ENCODE data around the gene EHBP1L1.

DNA sequence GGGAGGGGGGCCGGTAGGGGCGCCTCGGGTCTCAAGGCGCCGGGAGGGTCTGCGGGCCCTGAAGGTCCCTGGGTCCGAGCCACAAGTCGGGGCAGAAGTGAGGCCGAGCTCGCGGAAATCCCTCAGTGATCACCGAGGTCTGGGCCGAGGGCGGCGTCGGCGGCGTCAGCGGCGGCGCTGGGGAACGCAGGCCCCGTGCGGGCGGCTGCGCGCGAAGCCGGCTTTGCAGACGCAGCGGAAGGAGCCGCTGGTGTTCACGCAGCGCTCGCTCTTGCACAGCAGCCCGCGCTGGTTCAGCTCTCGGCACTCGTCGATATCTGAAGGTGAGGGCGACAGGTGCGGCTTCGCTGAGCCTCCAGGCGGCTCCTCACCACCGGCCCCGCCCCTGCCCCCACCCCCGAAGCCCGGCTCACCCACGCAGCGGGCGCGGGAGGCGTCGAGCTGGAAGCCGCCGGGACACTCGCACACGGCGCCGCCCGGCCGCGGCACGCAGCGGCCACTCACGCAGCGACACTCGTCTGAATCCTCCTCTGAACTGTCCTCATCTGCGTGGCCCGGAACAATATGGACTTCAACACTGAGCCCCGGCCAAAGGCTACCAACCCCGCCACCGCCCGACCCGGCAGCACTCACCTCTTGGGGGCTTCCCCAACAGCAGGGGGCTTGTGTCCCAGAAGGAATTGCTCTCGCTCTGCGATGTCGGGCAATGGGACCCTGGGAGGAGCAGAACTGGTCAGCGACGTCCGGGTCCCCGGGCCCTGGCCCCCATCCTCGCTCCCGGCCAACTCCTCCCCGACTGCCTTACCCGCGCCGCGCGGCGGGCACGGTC lies 36.7 kb upstream of the EHBP1L1 start:
- TF ChIP-seq, protein P1, sequence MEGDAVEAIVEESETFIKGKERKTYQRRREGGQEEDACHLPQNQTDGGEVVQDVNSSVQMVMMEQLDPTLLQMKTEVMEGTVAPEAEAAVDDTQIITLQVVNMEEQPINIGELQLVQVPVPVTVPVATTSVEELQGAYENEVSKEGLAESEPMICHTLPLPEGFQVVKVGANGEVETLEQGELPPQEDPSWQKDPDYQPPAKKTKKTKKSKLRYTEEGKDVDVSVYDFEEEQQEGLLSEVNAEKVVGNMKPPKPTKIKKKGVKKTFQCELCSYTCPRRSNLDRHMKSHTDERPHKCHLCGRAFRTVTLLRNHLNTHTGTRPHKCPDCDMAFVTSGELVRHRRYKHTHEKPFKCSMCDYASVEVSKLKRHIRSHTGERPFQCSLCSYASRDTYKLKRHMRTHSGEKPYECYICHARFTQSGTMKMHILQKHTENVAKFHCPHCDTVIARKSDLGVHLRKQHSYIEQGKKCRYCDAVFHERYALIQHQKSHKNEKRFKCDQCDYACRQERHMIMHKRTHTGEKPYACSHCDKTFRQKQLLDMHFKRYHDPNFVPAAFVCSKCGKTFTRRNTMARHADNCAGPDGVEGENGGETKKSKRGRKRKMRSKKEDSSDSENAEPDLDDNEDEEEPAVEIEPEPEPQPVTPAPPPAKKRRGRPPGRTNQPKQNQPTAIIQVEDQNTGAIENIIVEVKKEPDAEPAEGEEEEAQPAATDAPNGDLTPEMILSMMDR (IDR thresholded peaks at IDR 0.05), result no peak
- TF ChIP-seq POLR2A (IDR thresholded peaks at IDR 0.05), result no peak
